HCT116 (cell line): ENCODE results near the gene PTPRA. TPM values are rescaled to one million over a fixed set of nuclear protein-coding genes. Genes with fewer than 3 reads are reported as not detected.

ENCODE experiments used
- ATAC-seq: fragments of 200-7000 bp; cut with Tn5 transposase; 2 replicates; pipeline ENCODE4 v1.9.1; 2020; ENCODE audit warnings: mild to moderate bottlenecking, moderate library complexity
- BruUV-seq: library from RNA; stranded (reverse); fragments of 400-500 nt; replicated peaks from 2 replicates; lab custom pipeline; 2021; lab: Mats Ljungman, UMichigan
- CTCF ChIA-PET: fragments of 300-600 bp; sonication (Branson Sonifier 250); formaldehyde crosslinking; loops from one replicate; lab custom pipeline; 2021; ENCODE audit warnings: antibody characterized with exemption; lab: Charles Lee
- POLR2A ChIA-PET: fragments of 300-600, 350-600 bp; sonication (Branson Sonifier 250); formaldehyde crosslinking; loops from one replicate; lab custom pipeline; 2021; ENCODE audit warnings: antibody characterized with exemption; lab: Charles Lee
- RAD21 ChIA-PET, 2 experiments: fragments of 300-600 bp; sonication (Branson Sonifier 250); formaldehyde crosslinking; loops; one replicate each; lab custom pipeline; 2023; ENCODE audit warnings: low total read pairs in 2 of 2; ENCODE audit not compliant: uncharacterized antibody in 2 of 2, unreplicated experiment in 2 of 2, low non-redundant PET in 1 of 2; lab: Charles Lee
- DNase-seq: peaks from one replicate; pipeline ENCODE4 v3.0.0-alpha.2; 2010; ENCODE audit warnings: low read depth, low spot score
- H2AFZ ChIP-seq: fragments of 200-600 bp; shearing (Covaris generic), sonication (generic); 2 replicates; pipeline ENCODE4 v1.6.1; 2017; ENCODE audit warnings: low read depth, mixed run types, mixed read lengths, antibody characterized with exemption, low read length; ENCODE audit not compliant: poor library complexity, severe bottlenecking
- H3K27ac ChIP-seq: 2 replicates; pipeline ENCODE4 v1.5.1; 2012; ENCODE audit warnings: low read depth, low read length
- H3K27me3 ChIP-seq: fragments of 200-600 bp; sonication (generic); 2 replicates; pipeline ENCODE4 v1.6.1; 2016; ENCODE audit warnings: mixed run types, low read length, mixed read lengths; ENCODE audit not compliant: insufficient read depth
- H3K36me3 ChIP-seq, 2 experiments: fragments of 200-500 bp in 1 of 2; fragments of 200-600 bp in 1 of 2; sonication (Bioruptor generic) in 1 of 2; sonication (generic) in 1 of 2; 2 replicates each; pipeline versions ENCODE4 v1.5.1 to v1.6.1; 2014 to 2016; ENCODE audit warnings: low read length in 2 of 2, inconsistent platforms in 1 of 2, mixed read lengths in 1 of 2, mixed run types in 1 of 2; ENCODE audit not compliant: insufficient read depth in 2 of 2, control insufficient read depth in 1 of 2
- H3K4me1 ChIP-seq, 2 experiments: fragments of 200-600 bp in 1 of 2; sonication (generic) in 1 of 2; 2 replicates each; pipeline versions ENCODE4 v1.5.1 to v1.6.1; 2012 to 2017; ENCODE audit warnings: low read length in 2 of 2, inconsistent platforms in 1 of 2, mild to moderate bottlenecking in 1 of 2, mixed read lengths in 1 of 2, mixed run types in 1 of 2, moderate library complexity in 1 of 2; ENCODE audit not compliant: insufficient read depth in 2 of 2, control insufficient read depth in 1 of 2
- H3K4me2 ChIP-seq: fragments of 200-600 bp; sonication (generic); 2 replicates; pipeline ENCODE4 v1.6.1; 2017; ENCODE audit warnings: mixed run types, low read length, mixed read lengths
- H3K4me3 ChIP-seq, 2 experiments: fragments of 200-600 bp in 1 of 2; sonication (generic) in 1 of 2; replicated peaks in 1 of 2; 2 replicates each; pipeline ENCODE4 v1.5.1; 2011 to 2016; ENCODE audit warnings: low read length in 2 of 2, control low read depth in 1 of 2, low read depth in 1 of 2, mild to moderate bottlenecking in 1 of 2, mixed read lengths in 1 of 2, mixed run types in 1 of 2
- H3K79me2 ChIP-seq: fragments of 200-600 bp; sonication (generic); 2 replicates; pipeline ENCODE4 v1.6.1; 2017; ENCODE audit warnings: mild to moderate bottlenecking, mixed run types, low read length, moderate library complexity, mixed read lengths; ENCODE audit not compliant: insufficient read depth
- H3K9ac ChIP-seq: fragments of 200-600 bp; sonication (generic); 2 replicates; pipeline ENCODE4 v1.6.1; 2016; ENCODE audit warnings: low read length, mixed read lengths
- H3K9me2 ChIP-seq: fragments of 200-600 bp; sonication (generic), shearing (Covaris generic); 2 replicates; pipeline ENCODE4 v1.6.1; 2017; ENCODE audit warnings: mixed run types, mild to moderate bottlenecking, moderate library complexity; ENCODE audit not compliant: insufficient read depth
- H3K9me3 ChIP-seq, 2 experiments: fragments of 200-500 bp in 1 of 2; fragments of 200-600 bp in 1 of 2; sonication (Bioruptor generic) in 1 of 2; sonication (generic) in 1 of 2; 2 replicates each; pipeline ENCODE4 v1.6.1; 2014 to 2017; ENCODE audit warnings: low read length in 2 of 2, mixed read lengths in 2 of 2, inconsistent platforms in 1 of 2, low read depth in 1 of 2, mild to moderate bottlenecking in 1 of 2, mixed run types in 1 of 2, moderate library complexity in 1 of 2; ENCODE audit not compliant: control insufficient read depth in 1 of 2, insufficient read depth in 1 of 2
- H4K20me1 ChIP-seq: fragments of 200-600 bp; sonication (generic), shearing (Covaris generic); 2 replicates; pipeline ENCODE4 v1.6.1; 2017; ENCODE audit warnings: mixed run types, mild to moderate bottlenecking, moderate library complexity; ENCODE audit not compliant: insufficient read depth
- CBX3 ChIP-seq: IDR thresholded peaks from 2 replicates; pipeline ENCODE4 v1.6.1; 2012; ENCODE audit warnings: low read depth
- CEBPB ChIP-seq: IDR thresholded peaks from 2 replicates; pipeline ENCODE4 v1.6.1; 2012; ENCODE audit warnings: low read depth
- EGR1 ChIP-seq: IDR thresholded peaks from 2 replicates; pipeline ENCODE4 v1.6.1; 2012; ENCODE audit warnings: low read depth
- ELF1 ChIP-seq: IDR thresholded peaks from 2 replicates; pipeline ENCODE4 v1.6.1; 2012; ENCODE audit warnings: low read depth, borderline replicate concordance
- POLR2A ChIP-seq: IDR thresholded peaks from 2 replicates; pipeline ENCODE4 v1.7.0; 2011; ENCODE audit warnings: borderline replicate concordance; ENCODE audit not compliant: insufficient read depth, insufficient read length; ENCODE audit errors: extremely low read depth
- RAD21 ChIP-seq: IDR thresholded peaks from 2 replicates; pipeline ENCODE4 v1.6.1; 2012; ENCODE audit warnings: low read depth, mild to moderate bottlenecking
- ZNF274 ChIP-seq: fragments of 200-500 bp; sonication (Bioruptor generic); IDR thresholded peaks from 2 replicates; pipeline ENCODE4 v1.6.1; 2014; ENCODE audit warnings: mild to moderate bottlenecking, low read depth, low read length, inconsistent platforms
- intact Hi-C: fragments of 100-400 bp; cut with micrococcal nuclease; formaldehyde crosslinking; loops from 2 replicates; pipeline ENCODE4 v1.10.0; 2022
- total RNA-seq: library from RNA; stranded (reverse); gene quantifications from one replicate; pipeline ENCODE4 v1.2.1, GENCODE V29; 2021; ENCODE audit not compliant: unreplicated experiment
- TF ChIP-seq, protein P1 (sequence below): IDR thresholded peaks from 2 replicates; pipeline ENCODE4 v1.6.1; 2012
- TF ChIP-seq, protein P2 (sequence below): IDR thresholded peaks from 2 replicates; pipeline ENCODE4 v1.6.1; 2011; ENCODE audit warnings: mild to moderate bottlenecking, low read length, moderate library complexity; ENCODE audit not compliant: insufficient replicate concordance; ENCODE audit errors: extremely low read depth
- TF ChIP-seq, protein P3 (sequence below): IDR thresholded peaks from 2 replicates; pipeline ENCODE4 v1.6.1; 2012; ENCODE audit warnings: low read depth

The PTPRA gene
- total RNA-seq, 1 experiment from 2014 or later, result 44.6 TPM

DNA sequence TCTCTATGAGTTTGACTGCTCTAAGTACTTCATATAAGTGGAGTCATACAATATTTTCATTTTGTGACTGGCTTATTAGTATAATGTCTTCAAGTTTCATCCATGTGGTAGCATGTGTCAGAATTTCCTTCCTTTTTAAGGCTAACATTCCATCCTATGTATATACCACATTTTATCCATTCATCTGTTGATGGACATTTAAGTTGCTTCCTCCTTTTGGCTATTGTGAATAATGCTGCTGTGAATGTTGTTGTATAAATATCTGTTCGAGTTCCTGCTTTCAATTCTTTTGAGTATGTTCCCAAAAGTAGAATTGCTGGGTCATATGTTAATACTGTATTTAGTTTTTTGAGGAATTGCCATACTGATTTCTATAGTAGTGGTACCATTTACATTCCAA, 79.5 kb downstream of the PTPRA start:
- no peaks in the 10 kb centered on the region for H3K9me2 ChIP-seq
- no peak overlapping the region for H3K9ac ChIP-seq
- no TSS peak for BruUV-seq
- intact Hi-C loops, result no loop called here
- RAD21 ChIA-PET, result no interaction called here
- no peak overlapping the region for H3K4me3 ChIP-seq
- no peak overlapping the region for H3K4me2 ChIP-seq
- TF ChIP-seq ELF1 (no peak), RAD21 (no peak), CBX3 (no peak), EGR1 (no peak), POLR2A (no peak), CEBPB (no peak), ZNF274 (no peak)
- TF ChIP-seq, protein P1, sequence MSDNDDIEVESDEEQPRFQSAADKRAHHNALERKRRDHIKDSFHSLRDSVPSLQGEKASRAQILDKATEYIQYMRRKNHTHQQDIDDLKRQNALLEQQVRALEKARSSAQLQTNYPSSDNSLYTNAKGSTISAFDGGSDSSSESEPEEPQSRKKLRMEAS, result no peak
- TF ChIP-seq, protein P2, sequence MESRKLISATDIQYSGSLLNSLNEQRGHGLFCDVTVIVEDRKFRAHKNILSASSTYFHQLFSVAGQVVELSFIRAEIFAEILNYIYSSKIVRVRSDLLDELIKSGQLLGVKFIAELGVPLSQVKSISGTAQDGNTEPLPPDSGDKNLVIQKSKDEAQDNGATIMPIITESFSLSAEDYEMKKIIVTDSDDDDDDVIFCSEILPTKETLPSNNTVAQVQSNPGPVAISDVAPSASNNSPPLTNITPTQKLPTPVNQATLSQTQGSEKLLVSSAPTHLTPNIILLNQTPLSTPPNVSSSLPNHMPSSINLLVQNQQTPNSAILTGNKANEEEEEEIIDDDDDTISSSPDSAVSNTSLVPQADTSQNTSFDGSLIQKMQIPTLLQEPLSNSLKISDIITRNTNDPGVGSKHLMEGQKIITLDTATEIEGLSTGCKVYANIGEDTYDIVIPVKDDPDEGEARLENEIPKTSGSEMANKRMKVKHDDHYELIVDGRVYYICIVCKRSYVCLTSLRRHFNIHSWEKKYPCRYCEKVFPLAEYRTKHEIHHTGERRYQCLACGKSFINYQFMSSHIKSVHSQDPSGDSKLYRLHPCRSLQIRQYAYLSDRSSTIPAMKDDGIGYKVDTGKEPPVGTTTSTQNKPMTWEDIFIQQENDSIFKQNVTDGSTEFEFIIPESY, result no peak
- TF ChIP-seq, protein P3, sequence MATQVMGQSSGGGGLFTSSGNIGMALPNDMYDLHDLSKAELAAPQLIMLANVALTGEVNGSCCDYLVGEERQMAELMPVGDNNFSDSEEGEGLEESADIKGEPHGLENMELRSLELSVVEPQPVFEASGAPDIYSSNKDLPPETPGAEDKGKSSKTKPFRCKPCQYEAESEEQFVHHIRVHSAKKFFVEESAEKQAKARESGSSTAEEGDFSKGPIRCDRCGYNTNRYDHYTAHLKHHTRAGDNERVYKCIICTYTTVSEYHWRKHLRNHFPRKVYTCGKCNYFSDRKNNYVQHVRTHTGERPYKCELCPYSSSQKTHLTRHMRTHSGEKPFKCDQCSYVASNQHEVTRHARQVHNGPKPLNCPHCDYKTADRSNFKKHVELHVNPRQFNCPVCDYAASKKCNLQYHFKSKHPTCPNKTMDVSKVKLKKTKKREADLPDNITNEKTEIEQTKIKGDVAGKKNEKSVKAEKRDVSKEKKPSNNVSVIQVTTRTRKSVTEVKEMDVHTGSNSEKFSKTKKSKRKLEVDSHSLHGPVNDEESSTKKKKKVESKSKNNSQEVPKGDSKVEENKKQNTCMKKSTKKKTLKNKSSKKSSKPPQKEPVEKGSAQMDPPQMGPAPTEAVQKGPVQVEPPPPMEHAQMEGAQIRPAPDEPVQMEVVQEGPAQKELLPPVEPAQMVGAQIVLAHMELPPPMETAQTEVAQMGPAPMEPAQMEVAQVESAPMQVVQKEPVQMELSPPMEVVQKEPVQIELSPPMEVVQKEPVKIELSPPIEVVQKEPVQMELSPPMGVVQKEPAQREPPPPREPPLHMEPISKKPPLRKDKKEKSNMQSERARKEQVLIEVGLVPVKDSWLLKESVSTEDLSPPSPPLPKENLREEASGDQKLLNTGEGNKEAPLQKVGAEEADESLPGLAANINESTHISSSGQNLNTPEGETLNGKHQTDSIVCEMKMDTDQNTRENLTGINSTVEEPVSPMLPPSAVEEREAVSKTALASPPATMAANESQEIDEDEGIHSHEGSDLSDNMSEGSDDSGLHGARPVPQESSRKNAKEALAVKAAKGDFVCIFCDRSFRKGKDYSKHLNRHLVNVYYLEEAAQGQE, result no peak
- DNase-seq (no peak), ATAC-seq (no peak)
- H3K9me3 ChIP-seq, result no peaks in the 10 kb centered on the region
- peaks cover 0 to 3% of the 10 kb centered on the region in 2 experiments; a peak in 1 of 4 replicates for H3K36me3 ChIP-seq
- H2AFZ ChIP-seq, result no peak overlapping the region
- CTCF ChIA-PET, result no interaction called here
- H3K27ac ChIP-seq, result no peak overlapping the region
- POLR2A ChIA-PET, result no interaction called here
- H4K20me1 ChIP-seq, result no peaks in the 10 kb centered on the region
- no peaks in the 10 kb centered on the region for H3K4me1 ChIP-seq
- no peaks in the 10 kb centered on the region for H3K27me3 ChIP-seq
- H3K79me2 ChIP-seq, result no peaks in the 10 kb centered on the region; the same call in 1 of the 2 replicates
